HEK293T (cell line): ENCODE results near the gene GTF3C1.

ENCODE experiments used
- CTCF ChIA-PET: fragments of 350-600 bp; formaldehyde crosslinking; extraction: SDS; loops from one replicate; lab custom pipeline; 2021; ENCODE audit warnings: antibody characterized with exemption, inconsistent platforms; lab: Yijun Ruan, JAX
- POLR2A ChIA-PET: fragments of 350-600 bp; formaldehyde crosslinking; extraction: SDS; loops from one replicate; lab custom pipeline; 2020; ENCODE audit warnings: antibody characterized with exemption, inconsistent platforms; lab: Yijun Ruan, JAX
- DNase-seq: peaks from one replicate; pipeline ENCODE4 v3.0.0; 2012; ENCODE audit warnings: mixed read lengths; ENCODE audit errors: extremely low spot score
- ARNT ChIP-seq: fragments of 450-650 bp; IDR thresholded peaks from 2 replicates; pipeline ENCODE4 v1.6.1; 2017; ENCODE audit warnings: mild to moderate bottlenecking
- BHLHE40 ChIP-seq: fragments of 450-650 bp; IDR thresholded peaks from 2 replicates; pipeline ENCODE4 v1.6.1; 2016; ENCODE audit warnings: mild to moderate bottlenecking, moderate library complexity, borderline replicate concordance
- CTBP1 ChIP-seq: fragments of 450-650 bp; IDR thresholded peaks from 2 replicates; pipeline ENCODE4 v1.6.1; 2016; ENCODE audit warnings: borderline replicate concordance
- ELF4 ChIP-seq: fragments of 450-650 bp; IDR thresholded peaks from 2 replicates; pipeline ENCODE4 v1.6.1; 2017; ENCODE audit warnings: antibody characterized with exemption
- FOXA1 ChIP-seq: fragments of 450-650 bp; IDR thresholded peaks from 2 replicates; pipeline ENCODE4 v1.6.1; 2016; ENCODE audit warnings: mild to moderate bottlenecking
- FOXK2 ChIP-seq: fragments of 450-650 bp; IDR thresholded peaks from 2 replicates; pipeline ENCODE4 v1.6.1; 2016; ENCODE audit warnings: mild to moderate bottlenecking
- FOXM1 ChIP-seq: fragments of 450-650 bp; IDR thresholded peaks from 2 replicates; pipeline ENCODE4 v1.6.1; 2017; ENCODE audit warnings: mild to moderate bottlenecking, borderline replicate concordance
- HDGF ChIP-seq: fragments of 450-650 bp; IDR thresholded peaks from 2 replicates; pipeline ENCODE4 v1.6.1; 2017; ENCODE audit warnings: antibody characterized with exemption, borderline replicate concordance
- L3MBTL2 ChIP-seq: fragments of 450-650 bp; conservative IDR thresholded peaks from 2 replicates; pipeline ENCODE4 v1.6.1; 2016; ENCODE audit warnings: mild to moderate bottlenecking
- LEF1 ChIP-seq: fragments of 450-650 bp; IDR thresholded peaks from 2 replicates; pipeline ENCODE4 v1.6.1; 2017; ENCODE audit warnings: mild to moderate bottlenecking, borderline replicate concordance
- NFRKB ChIP-seq: fragments of 450-650 bp; IDR thresholded peaks from 2 replicates; pipeline ENCODE4 v1.6.1; 2016; ENCODE audit warnings: mild to moderate bottlenecking, moderate library complexity
- SP1 ChIP-seq: fragments of 450-650 bp; IDR thresholded peaks from 2 replicates; pipeline ENCODE4 v1.6.1; 2017
- SUZ12 ChIP-seq: fragments of 450-650 bp; IDR thresholded peaks from 2 replicates; pipeline ENCODE4 v1.6.1; 2016; ENCODE audit warnings: mild to moderate bottlenecking
- TARDBP ChIP-seq: fragments of 450-650 bp; IDR thresholded peaks from 2 replicates; pipeline ENCODE4 v1.6.1; 2016
- ZNF384 ChIP-seq: fragments of 450-650 bp; IDR thresholded peaks from 2 replicates; pipeline ENCODE4 v1.6.1; 2016
- TF ChIP-seq, protein P1 (sequence below): fragments of 450-650 bp; IDR thresholded peaks from 2 replicates; pipeline ENCODE4 v1.6.1; 2016

GTF3C1 gene

DNA sequence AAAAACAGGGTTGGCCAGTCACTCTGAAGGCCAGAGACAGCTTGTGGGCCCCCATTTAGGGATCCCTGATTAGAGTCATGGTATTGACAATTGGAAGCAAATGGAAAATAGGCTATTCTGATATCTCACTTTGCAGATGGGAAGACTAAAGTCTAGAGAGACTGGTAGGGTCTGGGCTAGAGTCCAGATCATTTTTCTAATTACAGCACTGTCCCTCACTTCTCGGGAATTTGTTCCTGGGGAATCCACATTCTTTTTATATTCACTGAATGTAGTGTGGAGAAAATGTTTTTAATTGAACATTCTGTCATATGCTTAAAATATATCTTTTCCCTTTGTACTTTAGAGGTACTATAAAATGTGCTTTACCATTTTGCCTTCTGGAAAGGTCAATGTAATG lies 1.3 kb upstream of the GTF3C1 start:
- ChIA-PET CTCF (no interaction called here), POLR2A (interaction anchor here (2.0 kb wide), 1 partner anchor 8 kb away, joined by 10 read pairs; no protein-coding TSS in a partner anchor)
- DNase-seq, result no peak
- TF ChIP-seq, protein P1, sequence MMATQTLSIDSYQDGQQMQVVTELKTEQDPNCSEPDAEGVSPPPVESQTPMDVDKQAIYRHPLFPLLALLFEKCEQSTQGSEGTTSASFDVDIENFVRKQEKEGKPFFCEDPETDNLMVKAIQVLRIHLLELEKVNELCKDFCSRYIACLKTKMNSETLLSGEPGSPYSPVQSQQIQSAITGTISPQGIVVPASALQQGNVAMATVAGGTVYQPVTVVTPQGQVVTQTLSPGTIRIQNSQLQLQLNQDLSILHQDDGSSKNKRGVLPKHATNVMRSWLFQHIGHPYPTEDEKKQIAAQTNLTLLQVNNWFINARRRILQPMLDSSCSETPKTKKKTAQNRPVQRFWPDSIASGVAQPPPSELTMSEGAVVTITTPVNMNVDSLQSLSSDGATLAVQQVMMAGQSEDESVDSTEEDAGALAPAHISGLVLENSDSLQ, result no peak
- no peak for TF ChIP-seq TARDBP
- no peak for TF ChIP-seq CTBP1
- no peak for TF ChIP-seq FOXM1
- TF ChIP-seq ARNT, result no peak
- TF ChIP-seq L3MBTL2, result no peak
- TF ChIP-seq ZNF384, result no peak
- no peak for TF ChIP-seq FOXK2
- no peak for TF ChIP-seq ELF4
- no peak for TF ChIP-seq LEF1
- TF ChIP-seq SP1, result no peak
- no peak for TF ChIP-seq NFRKB
- TF ChIP-seq SUZ12, result no peak
- no peak for TF ChIP-seq FOXA1

DNA sequence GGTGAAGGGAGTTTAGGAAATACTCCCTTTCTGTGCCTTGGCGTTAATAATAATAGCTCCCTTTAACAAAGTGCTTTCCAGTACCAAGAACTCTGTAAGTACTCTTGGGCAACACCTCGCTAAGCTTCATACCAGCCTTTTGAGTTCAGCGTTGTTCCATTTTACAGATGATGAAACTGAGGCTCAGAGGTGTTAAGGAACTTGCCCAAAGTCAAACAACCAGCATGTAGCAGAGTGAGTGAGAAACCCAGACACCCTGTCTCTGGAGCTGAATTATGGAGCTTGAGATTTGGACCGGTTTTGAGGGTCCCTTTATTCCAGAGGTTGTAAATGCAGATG lies 838 bp upstream of the GTF3C1 start:
- TF ChIP-seq, protein P1, result no peak
- TF ChIP-seq SP1 (no peak), ZNF384 (no peak), FOXA1 (no peak), BHLHE40 (no peak), ARNT (no peak), FOXM1 (no peak), FOXK2 (no peak), CTBP1 (no peak), HDGF (no peak), ELF4 (no peak), L3MBTL2 (no peak), LEF1 (no peak), TARDBP (no peak), SUZ12 (no peak)
- CTCF ChIA-PET, result no interaction called here
- POLR2A ChIA-PET, result interaction anchor here (1.0 to 2.0 kb wide), 9 partner anchors 8 to 70 kb away, joined by 3 to 10 read pairs (median 5); no protein-coding TSS in a partner anchor
- no peak for DNase-seq

DNA sequence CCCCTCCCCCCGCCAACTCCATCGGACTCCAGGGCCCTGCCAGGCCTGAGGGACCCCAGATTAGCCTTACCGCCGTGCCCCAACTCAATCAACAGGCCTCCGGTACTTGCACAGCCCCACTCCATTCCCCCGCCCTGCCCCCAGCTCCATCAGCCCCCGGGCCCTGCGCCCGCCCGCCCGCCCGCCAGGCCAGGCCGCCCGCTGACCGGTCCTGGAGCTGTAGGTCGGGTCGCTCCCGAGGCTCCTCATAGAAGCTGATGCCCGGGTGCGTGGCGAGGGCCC lies 308 bp downstream of the GTF3C1 start:
- TF ChIP-seq CTBP1 (no peak), L3MBTL2 (no peak)
- CTCF ChIA-PET, result no interaction called here

DNA sequence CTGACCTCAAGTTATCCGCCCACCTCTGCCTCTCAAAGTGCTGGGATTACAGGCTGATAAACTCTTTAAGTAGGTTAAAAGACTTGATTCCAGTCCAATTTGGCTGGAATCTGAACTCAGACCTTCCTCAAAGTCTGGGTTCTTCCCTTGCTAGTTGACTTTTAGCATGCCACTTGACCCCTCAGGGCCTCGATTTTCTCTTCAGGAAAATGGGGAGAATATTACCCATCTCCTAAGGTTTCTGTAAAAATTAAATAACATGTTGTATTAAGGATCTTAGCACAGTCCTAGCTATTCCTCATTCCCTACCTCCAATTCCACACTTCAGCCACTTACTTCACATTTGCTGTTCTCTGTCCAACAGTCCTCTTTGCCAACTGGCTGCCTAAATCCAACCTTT lies 1.9 kb downstream of the GTF3C1 start:
- no peak for DNase-seq
- TF ChIP-seq SP1 (no peak), FOXA1 (no peak), NFRKB (no peak), ELF4 (no peak), L3MBTL2 (no peak), FOXK2 (no peak), ARNT (no peak)
- ChIA-PET CTCF (no interaction called here), POLR2A (no interaction called here)

More for the DNA sequence above, 308 bp downstream of the GTF3C1 start:
- POLR2A ChIA-PET, result interaction anchor here (0.6 to 2.0 kb wide), 14 partner anchors 9 to 140 kb away, joined by 3 to 10 read pairs (median 4); no protein-coding TSS in a partner anchor
- no peak for DNase-seq

DNA sequence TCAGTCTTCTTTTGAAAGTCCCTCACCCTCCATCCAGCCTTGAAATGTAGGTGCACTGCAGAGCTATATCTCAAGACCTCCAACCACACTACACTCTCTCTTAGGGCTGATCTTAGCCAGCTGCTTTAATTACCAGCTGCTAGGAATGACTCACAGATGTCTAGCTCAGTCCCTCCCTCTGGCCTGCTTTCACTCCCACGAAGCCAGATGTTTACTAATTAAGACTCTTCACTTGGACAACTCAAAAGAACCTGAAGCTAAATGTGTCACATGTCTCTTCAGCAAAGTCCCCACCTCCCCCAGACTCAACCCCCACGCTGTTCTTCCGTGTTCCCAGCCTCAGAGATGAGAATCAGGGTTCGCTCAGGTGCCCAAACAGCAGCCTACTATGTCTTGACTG lies 2.6 kb downstream of the GTF3C1 start:
- CTCF ChIA-PET, result no interaction called here
- TF ChIP-seq SP1 (no peak), FOXA1 (no peak), LEF1 (no peak)
- POLR2A ChIA-PET, result no interaction called here
- no peak for DNase-seq

DNA sequence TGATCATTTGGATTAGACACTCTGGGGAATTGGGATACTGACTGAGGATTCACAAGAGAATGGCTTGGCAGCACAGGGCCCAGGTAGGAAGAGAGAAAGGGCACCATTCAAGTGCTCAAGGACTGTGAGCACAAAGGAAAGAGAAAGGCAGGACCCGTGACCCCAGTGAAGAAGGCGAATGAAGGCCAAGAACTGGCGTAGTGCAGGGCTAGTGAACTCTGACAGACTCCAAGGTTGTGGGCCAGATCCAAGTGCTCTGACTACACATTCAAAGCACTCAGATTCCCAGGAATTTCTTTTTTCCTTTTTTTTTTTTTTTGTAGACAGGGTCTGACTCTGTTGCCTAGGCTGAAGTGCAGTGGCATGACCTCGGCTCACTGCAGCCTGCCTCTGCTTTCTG lies 5.0 kb downstream of the GTF3C1 start:
- no peak for DNase-seq
- CTCF ChIA-PET, result no interaction called here
- TF ChIP-seq BHLHE40, result no peak
- TF ChIP-seq FOXM1, result no peak
- TF ChIP-seq TARDBP, result no peak
- TF ChIP-seq L3MBTL2, result no peak
- no peak for TF ChIP-seq ARNT
- no peak for TF ChIP-seq LEF1
- TF ChIP-seq HDGF, result no peak
- no peak for TF ChIP-seq CTBP1
- no peak for TF ChIP-seq FOXK2
- no peak for TF ChIP-seq SUZ12
- POLR2A ChIA-PET, result no interaction called here

DNA sequence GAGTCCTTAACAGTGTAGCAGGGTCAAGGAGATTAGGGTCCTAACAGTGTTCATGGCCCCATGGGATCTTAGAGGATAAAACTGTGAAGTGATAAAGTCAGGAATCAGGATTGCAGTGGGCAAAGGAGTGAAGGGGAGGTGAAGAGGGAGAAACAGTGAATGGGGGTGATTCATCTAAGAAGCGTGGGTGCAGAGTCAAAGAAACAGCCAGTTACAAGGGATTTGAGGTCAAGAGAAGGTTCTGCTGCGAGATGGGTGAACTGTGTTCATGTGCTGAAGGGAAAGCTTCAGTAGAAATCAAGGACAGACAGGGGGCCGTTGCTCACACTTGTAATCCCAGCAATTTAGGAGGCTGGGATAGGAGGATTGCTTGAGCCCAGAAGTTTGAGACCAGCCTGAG lies 5.9 kb downstream of the GTF3C1 start:
- POLR2A ChIA-PET, result no interaction called here
- no peak for DNase-seq
- TF ChIP-seq ELF4 (no peak), BHLHE40 (no peak), HDGF (no peak), L3MBTL2 (no peak), LEF1 (no peak)
- CTCF ChIA-PET, result no interaction called here

DNA sequence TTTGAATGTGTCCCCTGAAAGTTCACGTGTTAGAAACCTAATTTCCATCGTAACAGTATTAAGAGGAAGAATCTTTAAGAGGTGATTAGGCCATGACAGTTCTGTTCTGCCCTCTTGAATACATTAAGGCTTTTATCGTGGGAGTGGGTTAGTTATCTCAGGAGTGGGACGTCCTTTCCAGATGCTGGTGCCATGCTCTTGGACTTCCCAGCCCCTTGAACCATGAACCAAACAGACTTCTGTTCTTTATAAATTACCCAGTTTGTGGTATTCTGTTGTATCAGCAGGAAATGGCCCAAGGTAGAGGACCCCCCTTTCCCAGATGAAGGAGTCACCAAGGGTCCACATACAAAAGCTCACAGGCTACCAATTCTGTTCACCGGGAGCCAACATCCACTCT lies 10.1 kb downstream of the GTF3C1 start:
- TF ChIP-seq CTBP1, result no peak
- POLR2A ChIA-PET, result no interaction called here

More for the DNA sequence above, 10.1 kb downstream of the GTF3C1 start:
- DNase-seq, result no peak
- CTCF ChIA-PET, result no interaction called here
